Fibroblast of lung (primary cell): ENCODE measurements around the gene CCDC194.

ENCODE experiments used
- CTCF ChIP-seq, 2 donors: IDR thresholded peaks in 1 of 2; conservative IDR thresholded peaks in 1 of 2; 1 replicate in 1 of 2; 2 replicates in 1 of 2; pipeline ENCODE4 v1.5.1; 2011 to 2012; ENCODE audit warnings: low read length in 2 of 2, control low read depth in 1 of 2, inconsistent platforms in 1 of 2, low read depth in 1 of 2, mild to moderate bottlenecking in 1 of 2
- EZH2 ChIP-seq: IDR thresholded peaks from 2 replicates; pipeline ENCODE4 v1.5.1; 2012; ENCODE audit warnings: low read length, control low read depth, mild to moderate bottlenecking; ENCODE audit errors: missing control alignments

- TF ChIP-seq CTCF (conservative IDR thresholded peaks at IDR 0.05 in 1 of 2, IDR thresholded peaks at IDR 0.05 in 1 of 2; ENCODE audit: low read depth in 1 of 2, low read length in 2 of 2): no peak
- no peak for TF ChIP-seq EZH2
Observed at GRCh38 chr19:17406887-17407196, 12.8 kb upstream of the CCDC194 start.
